HS-5 (cell line): Measurements from ENCODE around the gene TALDO1.

ENCODE experiments used
- DNase-seq: peaks from one replicate; pipeline ENCODE4 v3.0.0-alpha.2; 2012; ENCODE audit warnings: low read depth

Gene TALDO1

GRCh38 chr11:770642-771616 lies 23.7 kb downstream of the TALDO1 start:
- DNase-seq, result no peak

- DNase-seq, result no peak
Measured at GRCh38 chr11:771617-772204, 24.4 kb downstream of the TALDO1 start.

- no peak for DNase-seq
Measured at GRCh38 chr11:772429-773390, 25.4 kb downstream of the TALDO1 start.

GRCh38 chr11:773425-773824 lies 26.2 kb downstream of the TALDO1 start:
- DNase-seq, result no peak

GRCh38 chr11:773830-774229 lies 26.6 kb downstream of the TALDO1 start:
- no peak for DNase-seq

- DNase-seq, result no peak
Measured at GRCh38 chr11:774873-775592, 27.8 kb downstream of the TALDO1 start.

GRCh38 chr11:776263-776560 lies 28.9 kb downstream of the TALDO1 start:
- DNase-seq, result no peak

- DNase-seq, result no peak
Measured at GRCh38 chr11:776561-777287, 29.5 kb downstream of the TALDO1 start.

GRCh38 chr11:777288-778255 lies 30.3 kb downstream of the TALDO1 start, which contains the start of gene GATD1:
TSS of gene GATD1 (minus strand) at chr11:777487. CDS start at chr11:777462, 25 bp downstream.
- no peak for DNase-seq

- DNase-seq, result no peak
Measured at GRCh38 chr11:778976-779954, 32.0 kb downstream of the TALDO1 start.

GRCh38 chr11:779955-780532 lies 32.8 kb downstream of the TALDO1 start:
- no peak for DNase-seq

- no peak for DNase-seq
Measured at GRCh38 chr11:782264-783174, 35.3 kb downstream of the TALDO1 start.

GRCh38 chr11:783581-784015 lies 36.3 kb downstream of the TALDO1 start:
- no peak for DNase-seq

- no peak for DNase-seq
Measured at GRCh38 chr11:786235-787083, 39.2 kb downstream of the TALDO1 start.

GRCh38 chr11:787084-787675 lies 39.9 kb downstream of the TALDO1 start:
- DNase-seq, result no peak
